ENCODE data around the gene LMF1.

Gene LMF1

GRCh38 chr16:1012722-1013592 lies 42.2 kb upstream of the LMF1 start:
- H3K4me3 ChIP-seq (ENCODE audit: low read length), result no peak overlapping the region
- H3K79me2 ChIP-seq (ENCODE audit: low read length), result no peaks in the 10 kb centered on the region
- no peaks in the 10 kb centered on the region for H3K9me3 ChIP-seq (ENCODE audit: insufficient read depth, low read length)
- H3K27me3 ChIP-seq (ENCODE audit: low read depth, low read length), result peaks cover 4% of the 10 kb centered on the region; the same call in 1 of the 2 replicates
- H4K20me1 ChIP-seq (ENCODE audit: insufficient read depth, low read length), result no peaks in the 10 kb centered on the region
- no peak overlapping the region for H2AFZ ChIP-seq (ENCODE audit: low read depth, low read length)
- H3K36me3 ChIP-seq (replicated peaks; ENCODE audit: low read depth, low read length), result no peaks in the 10 kb centered on the region
- H3K9ac ChIP-seq (ENCODE audit: low read length), result no peak overlapping the region
- TF ChIP-seq EZH2phosphoT487 (IDR thresholded peaks at IDR 0.05; ENCODE audit: low read depth), result no peak
- TF ChIP-seq CTCF (IDR thresholded peaks at IDR 0.05; ENCODE audit: low read depth, low read length), result no peak
- no peaks in the 10 kb centered on the region for H3K4me1 ChIP-seq (ENCODE audit: low read length)
- no peak overlapping the region for H3K27ac ChIP-seq (ENCODE audit: low read length)
- no peak overlapping the region for H3K4me2 ChIP-seq (ENCODE audit: low read length)

- Histone ChIP-seq H2AFZ (ENCODE audit: low read depth, low read length) (no peak overlapping the region), H3K79me2 (ENCODE audit: low read length) (no peaks in the 10 kb centered on the region), H3K4me2 (ENCODE audit: low read length) (no peak overlapping the region), H3K27ac (ENCODE audit: low read length) (no peak overlapping the region), H3K9ac (ENCODE audit: low read length) (no peak overlapping the region), H4K20me1 (ENCODE audit: insufficient read depth, low read length) (no peaks in the 10 kb centered on the region), H3K4me1 (ENCODE audit: low read length) (no peaks in the 10 kb centered on the region), H3K9me3 (ENCODE audit: insufficient read depth, low read length) (no peaks in the 10 kb centered on the region), H3K36me3 (replicated peaks; ENCODE audit: low read depth, low read length) (no peaks in the 10 kb centered on the region), H3K4me3 (ENCODE audit: low read length) (no peak overlapping the region), H3K27me3 (ENCODE audit: low read depth, low read length) (peaks cover 4% of the 10 kb centered on the region; the same call in 1 of the 2 replicates)
- TF ChIP-seq CTCF (IDR thresholded peaks at IDR 0.05; ENCODE audit: low read depth, low read length) (no peak), EZH2phosphoT487 (IDR thresholded peaks at IDR 0.05; ENCODE audit: low read depth) (no peak)
Observed at GRCh38 chr16:1012135-1012534, 41.4 kb upstream of the LMF1 start.

GRCh38 chr16:1011316-1012082 lies 40.7 kb upstream of the LMF1 start:
- Histone ChIP-seq H3K36me3 (replicated peaks; ENCODE audit: low read depth, low read length) (no peaks in the 10 kb centered on the region), H3K79me2 (ENCODE audit: low read length) (no peaks in the 10 kb centered on the region), H3K4me1 (ENCODE audit: low read length) (no peaks in the 10 kb centered on the region), H3K9ac (ENCODE audit: low read length) (no peak overlapping the region), H2AFZ (ENCODE audit: low read depth, low read length) (no peak overlapping the region), H3K27ac (ENCODE audit: low read length) (no peak overlapping the region), H3K27me3 (ENCODE audit: low read depth, low read length) (peaks cover 4% of the 10 kb centered on the region; the same call in 1 of the 2 replicates), H4K20me1 (ENCODE audit: insufficient read depth, low read length) (no peaks in the 10 kb centered on the region), H3K4me2 (ENCODE audit: low read length) (no peak overlapping the region), H3K4me3 (ENCODE audit: low read length) (no peak overlapping the region), H3K9me3 (ENCODE audit: insufficient read depth, low read length) (no peaks in the 10 kb centered on the region)
- TF ChIP-seq CTCF (IDR thresholded peaks at IDR 0.05; ENCODE audit: low read depth, low read length) (no peak), EZH2phosphoT487 (IDR thresholded peaks at IDR 0.05; ENCODE audit: low read depth) (no peak)

GRCh38 chr16:1010815-1011214 lies 40.0 kb upstream of the LMF1 start:
- no peak overlapping the region for H3K9ac ChIP-seq (ENCODE audit: low read length)
- TF ChIP-seq EZH2phosphoT487 (IDR thresholded peaks at IDR 0.05; ENCODE audit: low read depth) (no peak), CTCF (IDR thresholded peaks at IDR 0.05; ENCODE audit: low read depth, low read length) (no peak)
- no peak overlapping the region for H3K27ac ChIP-seq (ENCODE audit: low read length)
- H3K4me2 ChIP-seq (ENCODE audit: low read length), result no peak overlapping the region
- no peaks in the 10 kb centered on the region for H3K36me3 ChIP-seq (replicated peaks; ENCODE audit: low read depth, low read length)
- no peak overlapping the region for H2AFZ ChIP-seq (ENCODE audit: low read depth, low read length)
- peaks cover 6% of the 10 kb centered on the region for H3K4me1 ChIP-seq (ENCODE audit: low read length)
- peaks cover 4% of the 10 kb centered on the region; the same call in 1 of the 2 replicates for H3K27me3 ChIP-seq (ENCODE audit: low read depth, low read length)
- no peak overlapping the region for H3K4me3 ChIP-seq (ENCODE audit: low read length)
- H4K20me1 ChIP-seq (ENCODE audit: insufficient read depth, low read length), result no peaks in the 10 kb centered on the region
- H3K79me2 ChIP-seq (ENCODE audit: low read length), result no peaks in the 10 kb centered on the region
- no peaks in the 10 kb centered on the region for H3K9me3 ChIP-seq (ENCODE audit: insufficient read depth, low read length)
